ENCODE results near the gene TMEM89.

TMEM89 gene

DNA sequence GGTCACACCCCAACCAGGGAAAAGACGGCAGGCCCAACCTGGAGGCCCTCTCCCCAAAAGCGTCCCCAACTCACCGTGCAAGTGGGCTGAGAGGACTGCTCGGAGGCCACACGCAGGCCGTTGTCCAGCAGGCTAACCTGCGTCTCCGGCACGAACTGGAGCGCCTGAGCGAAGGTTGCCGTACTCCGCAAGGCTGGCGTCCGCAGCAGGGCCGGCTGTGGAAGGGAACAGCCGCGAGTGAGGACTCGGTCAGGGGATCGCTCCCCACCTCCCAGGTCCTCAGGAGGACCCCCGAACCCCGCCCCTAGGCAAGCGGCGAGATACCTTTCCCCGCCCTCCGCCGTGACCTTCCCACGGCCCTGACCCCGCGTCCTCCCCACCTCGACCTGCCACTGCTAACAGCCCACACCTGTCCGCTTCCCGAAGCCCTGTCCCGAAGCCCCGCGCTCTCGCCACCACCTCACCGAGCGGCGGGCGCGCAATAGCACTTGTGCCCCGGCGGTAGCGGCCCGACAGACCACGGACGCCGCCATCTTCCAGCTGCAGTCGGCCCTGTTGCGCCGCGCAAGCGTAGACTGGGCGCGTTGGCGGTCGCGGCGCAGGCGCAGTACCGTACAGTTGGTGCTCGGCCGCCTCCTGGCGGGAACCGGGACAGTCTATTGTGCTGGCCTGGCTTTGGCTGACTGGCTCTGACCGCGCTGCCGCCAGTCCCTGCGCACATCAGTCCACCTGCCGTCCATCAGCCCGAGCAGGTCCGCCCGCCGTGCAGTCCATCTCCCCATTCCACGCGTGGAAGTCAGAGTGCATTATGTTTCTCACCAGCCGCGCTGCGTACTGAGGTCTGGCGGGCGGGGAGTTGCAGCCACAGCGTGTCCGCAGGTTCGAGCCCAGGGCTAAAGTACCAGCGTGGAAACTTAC lies 12.2 kb downstream of the TMEM89 start, which contains the start of gene UQCRC1:
Gene UQCRC1 (minus strand): TSS at position 559 of the 918 bp plus-strand sequence. CDS start 26 bp downstream, at position 533.
- peak; percentile 80 for DNase-seq

DNA sequence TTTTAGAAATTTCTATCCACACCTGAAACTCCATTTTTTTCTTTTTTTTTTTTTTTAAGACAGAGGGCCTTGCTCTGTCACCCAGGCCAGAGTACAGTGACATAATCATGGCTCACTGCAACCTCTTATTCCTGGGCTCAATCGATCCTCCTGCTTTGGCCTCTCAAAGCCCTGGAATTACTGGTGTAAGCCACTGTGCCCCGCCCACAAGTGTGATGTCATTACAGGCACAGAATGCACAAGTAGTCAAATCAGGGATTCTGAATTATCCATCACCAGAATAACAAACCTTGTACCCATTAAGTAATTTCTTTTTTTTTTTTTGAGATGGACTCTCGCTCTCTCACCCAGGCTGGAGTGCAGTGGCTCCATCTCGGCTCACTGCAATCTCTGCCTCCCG lies 14.1 kb downstream of the TMEM89 start:
- DNase-seq = no peak

GRCh38 chr3:48601622-48601994 lies 20.0 kb downstream of the TMEM89 start:
- DNase-seq = no peak

DNA sequence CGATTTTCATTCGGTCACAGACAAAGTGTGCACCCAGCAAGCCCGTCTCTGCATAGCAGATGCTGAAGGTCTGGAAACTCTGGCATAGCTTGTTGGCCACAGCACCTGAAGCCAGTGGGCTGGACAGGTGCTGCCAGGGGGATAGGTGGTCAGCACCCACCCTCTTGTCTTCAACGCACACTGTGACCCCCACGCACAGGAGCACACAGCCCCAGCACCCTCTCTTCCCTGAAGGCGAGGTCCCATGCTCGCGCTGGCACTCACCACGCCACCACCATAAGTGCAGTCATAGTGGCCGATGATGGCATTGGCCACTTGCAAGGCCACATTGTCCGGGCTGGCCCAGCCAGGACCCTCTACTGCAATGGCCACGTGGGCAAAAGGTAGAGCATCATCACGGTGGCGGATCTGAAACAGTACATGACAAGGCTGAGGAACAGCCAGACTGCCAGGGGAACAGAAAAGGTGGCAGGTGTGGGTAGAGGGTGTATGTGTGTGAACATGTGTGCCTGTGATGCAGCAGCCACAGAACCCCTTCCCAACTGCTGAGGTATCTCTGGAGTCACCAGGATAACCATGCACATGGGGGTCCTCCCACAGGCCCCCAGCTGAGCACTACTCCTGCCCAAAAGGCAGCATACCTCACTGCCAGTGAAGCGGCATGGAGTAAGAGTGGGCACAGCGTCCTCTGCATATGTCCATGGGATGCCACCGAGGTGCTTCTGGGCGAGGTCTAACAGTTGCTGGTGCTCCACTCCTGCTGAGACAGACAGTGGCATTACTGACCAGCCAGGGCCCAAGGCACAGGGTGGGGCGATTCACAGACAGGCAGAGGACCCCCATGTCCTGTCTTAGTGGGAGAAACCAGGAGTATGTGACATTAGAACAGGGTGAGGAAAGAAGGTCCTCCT lies 20.6 kb downstream of the TMEM89 start:
- no peak for DNase-seq

DNA sequence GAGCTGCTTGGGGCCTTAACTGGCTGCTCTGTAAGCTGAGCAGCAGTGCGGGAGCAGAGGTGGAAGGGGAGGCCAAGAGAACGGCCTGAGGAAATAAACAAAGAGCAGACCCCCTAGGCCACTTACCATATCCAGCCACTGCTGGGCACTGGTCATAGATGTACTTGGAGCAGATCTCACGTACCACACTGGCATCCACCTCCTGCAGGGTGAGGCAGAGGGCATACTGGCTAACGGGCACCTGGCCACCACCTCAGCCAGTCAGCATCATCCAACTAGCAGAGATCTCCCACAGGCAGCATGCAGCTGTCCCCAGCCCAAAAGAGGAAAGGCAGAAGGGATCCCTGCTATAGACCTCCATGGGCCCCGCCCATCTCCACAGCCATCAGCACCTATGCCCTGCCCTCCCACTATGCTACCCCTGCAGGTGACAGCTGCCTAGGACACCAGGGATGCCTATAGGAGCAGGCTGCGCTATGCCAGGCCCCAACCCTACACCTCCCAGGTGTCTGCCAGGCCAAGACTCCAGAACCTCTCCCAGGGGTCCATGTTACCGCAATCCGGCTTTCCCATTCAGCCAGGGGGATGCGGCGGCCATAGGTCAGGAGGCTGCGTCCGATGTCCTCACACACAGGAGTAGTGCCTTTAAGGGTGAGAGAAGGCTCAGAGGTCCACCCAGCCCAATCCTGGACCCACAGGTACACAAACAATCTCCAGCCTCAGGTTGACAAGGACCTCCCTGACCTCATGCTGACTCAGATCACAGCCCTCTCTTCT lies 21.9 kb downstream of the TMEM89 start:
- DNase-seq = no peak

GRCh38 chr3:48599077-48599501 lies 22.5 kb downstream of the TMEM89 start:
- no peak for DNase-seq

DNA sequence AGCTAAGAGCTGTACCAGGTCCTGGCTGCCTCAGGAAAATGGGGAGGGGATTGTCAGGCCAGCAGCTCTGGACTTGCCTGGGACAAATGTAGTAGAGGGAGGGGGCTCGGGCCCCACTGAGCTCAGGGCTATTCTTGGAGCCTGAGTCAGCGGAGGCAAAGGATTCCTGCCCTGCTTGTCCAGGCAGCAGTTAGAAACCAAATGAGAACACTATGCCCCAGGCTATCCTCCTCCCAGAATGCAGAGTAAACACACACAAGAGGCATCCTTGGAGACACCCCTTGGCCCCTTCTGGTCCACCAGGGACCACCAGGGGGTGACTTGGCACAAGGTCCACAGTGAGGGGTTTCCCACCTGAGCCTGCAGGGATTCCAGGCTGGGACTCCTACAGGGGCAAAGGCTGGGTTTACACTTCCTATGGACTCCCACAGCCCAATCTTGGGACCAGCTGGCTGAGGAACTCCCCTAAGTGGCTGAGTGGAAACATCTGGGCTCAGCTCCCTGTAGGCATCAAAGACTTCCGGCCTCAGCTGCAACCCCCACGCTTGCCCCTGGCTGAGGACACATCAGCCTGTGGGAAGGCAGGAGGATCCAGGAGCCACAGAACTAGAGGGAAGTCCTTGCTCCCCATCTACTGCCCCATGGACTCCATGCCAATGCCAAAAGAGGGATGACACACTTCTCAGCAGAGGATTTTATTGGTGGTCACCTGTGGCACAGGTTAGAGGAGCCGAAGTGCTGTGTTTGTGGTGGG lies 23.1 kb downstream of the TMEM89 start:
- no peak for DNase-seq

DNA sequence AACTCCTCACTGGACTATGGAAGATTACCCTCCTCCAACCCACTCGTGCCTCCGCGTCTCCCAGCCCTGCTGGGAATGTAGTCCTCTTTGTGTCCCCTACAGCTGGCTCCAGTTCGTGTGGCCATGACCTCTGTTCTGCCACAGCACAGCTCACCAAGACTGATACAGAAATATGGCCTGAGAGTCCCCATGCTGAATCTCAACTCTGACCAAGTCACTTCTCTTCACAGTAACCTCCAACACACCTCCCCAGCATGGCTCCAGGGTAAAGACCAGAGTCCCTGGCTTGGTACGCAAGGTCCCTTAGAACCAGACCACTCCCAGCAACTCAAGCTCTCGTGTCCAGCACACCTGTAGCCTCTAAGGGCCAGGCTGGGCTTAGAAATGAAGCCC lies 24.2 kb downstream of the TMEM89 start:
- DNase-seq = no peak

DNA sequence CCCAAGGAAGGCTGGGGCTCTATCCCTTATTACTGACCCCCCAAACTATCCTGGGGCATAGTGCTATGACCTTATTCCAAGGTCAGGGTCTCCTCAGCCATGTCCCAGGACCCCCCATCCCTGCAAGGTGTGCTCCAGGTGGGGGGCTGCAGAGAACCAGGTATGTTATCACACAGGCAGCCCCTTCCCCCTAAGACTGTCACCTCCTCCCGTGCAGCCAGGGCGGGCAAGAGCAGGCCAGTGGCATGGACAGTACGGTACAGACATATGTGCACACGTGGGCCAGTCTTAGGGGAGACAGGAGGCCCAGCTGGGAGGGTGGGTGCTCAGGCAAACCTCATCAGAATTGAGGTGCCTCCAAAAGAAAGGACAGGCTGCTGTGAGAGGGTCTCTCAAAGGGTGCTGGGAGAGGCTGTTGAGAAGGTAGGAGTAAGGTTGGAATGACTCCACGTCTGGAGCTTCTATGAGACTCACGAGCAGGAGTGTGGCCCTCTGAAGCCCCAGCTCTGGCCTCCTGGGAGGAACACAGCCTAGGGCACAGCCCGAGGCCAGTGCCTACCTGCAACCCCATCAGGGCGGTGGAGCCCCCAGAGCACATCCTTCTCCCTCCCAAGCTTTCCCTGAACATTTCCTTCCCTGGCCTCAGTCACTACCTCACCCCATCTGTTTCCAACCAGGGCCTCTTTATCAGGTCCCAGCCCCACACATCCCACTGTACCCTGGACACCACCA lies 24.7 kb downstream of the TMEM89 start:
- DNase-seq = no peak

DNA sequence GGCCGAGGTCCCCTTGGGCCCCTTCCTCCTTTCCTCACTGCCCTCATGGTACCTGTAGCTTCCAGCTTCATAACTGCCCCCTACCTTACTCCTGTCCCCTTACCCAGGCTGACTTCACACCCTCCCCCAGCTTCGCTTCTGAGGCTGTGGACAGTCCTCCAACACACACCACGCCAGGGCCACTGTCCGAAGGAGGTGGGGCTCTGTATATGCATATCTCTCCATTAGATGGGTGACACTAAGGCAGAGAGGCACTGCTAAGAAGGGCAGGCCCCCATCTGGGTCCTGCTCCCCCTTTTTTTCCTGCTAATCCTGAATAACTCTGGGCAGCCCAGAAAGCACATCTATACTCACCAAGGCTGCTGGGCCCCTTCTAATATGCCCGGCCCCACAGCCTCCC lies 25.4 kb downstream of the TMEM89 start:
- DNase-seq = no peak

DNA sequence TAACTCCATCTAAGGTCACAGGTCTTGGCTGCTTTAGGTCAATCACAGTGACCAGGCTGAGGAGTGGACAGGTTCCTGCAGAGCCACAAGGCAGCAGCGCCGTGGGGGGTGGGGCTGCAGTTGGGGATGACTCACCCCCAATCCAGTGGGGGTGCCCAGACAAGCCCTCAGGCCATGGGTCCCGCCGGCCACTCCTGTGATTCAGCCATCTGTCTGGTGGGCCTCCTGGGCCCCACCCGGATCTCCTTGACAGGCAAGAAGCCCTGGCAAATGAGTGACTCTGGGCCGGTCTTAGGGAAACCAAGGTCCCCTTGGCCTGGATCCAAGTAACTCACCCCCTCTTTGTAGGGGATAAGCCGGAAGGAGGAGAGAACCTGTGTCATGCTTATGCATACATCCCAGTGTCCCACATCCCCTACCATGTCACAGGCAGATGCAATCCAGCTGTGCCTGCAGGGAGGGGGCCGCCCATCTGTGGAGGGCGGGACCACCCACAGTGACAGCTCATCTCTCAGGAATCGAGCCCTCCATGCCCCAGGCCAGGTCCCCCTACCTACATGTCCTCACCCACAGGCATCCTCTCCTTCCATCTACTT lies 25.9 kb downstream of the TMEM89 start:
- no peak for DNase-seq

DNA sequence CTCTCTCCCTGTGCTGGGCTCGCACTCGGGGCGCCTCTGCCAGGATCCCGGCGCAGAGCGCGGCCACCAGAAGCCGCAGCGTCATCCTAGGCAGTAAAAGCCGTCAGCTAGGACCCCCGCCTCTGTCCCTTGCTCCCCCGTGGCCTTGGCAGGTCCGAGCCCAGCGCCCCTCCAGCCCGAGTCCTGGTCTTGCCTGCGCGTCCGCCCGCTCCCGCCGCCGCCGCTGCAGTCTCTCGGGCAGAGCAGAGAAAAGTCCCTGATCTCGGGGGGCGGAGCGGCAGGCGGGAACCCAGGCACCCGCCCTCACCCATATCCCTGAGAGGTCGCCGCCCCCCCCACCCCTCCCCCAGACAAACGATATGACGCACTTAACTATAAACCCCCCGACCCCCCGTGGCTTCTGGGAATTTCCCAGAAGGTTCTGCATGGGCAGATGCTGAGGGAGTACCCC lies 26.5 kb downstream of the TMEM89 start, which contains the start of gene COL7A1:
Gene COL7A1 (minus strand): TSS at position 255 of the 451 bp plus-strand sequence. CDS start 170 bp downstream, at position 85.
- no peak for DNase-seq

DNA sequence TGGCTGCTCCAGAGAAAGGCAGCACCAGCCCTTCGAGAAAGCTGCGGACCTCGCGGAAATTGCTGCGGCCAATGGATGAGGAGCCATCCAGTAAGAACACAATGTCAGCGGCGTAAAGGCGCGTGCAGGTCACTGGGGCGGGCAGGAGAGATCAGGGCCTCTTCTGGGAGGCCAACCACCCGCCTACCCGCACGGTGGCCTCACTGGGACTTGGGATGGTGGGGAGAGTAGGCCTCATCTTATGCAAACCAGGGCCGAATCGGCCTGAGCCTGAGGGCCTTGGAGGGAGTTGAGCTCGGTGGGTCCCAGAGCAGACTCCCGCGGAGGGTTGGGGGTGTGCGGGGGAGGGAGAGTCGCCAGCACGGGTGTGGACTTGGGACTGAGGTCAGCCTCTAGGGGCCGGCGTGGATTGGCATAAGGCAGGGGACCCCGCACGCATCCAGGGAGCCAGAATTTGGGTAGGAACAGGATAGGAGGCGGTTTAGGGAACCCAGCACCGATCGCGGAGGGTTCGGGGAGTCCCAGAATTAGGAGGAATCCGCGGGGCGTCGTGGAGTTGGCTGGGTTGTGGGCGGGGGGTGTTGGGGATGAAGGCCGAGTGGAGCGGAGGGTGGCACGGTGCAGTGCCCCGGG lies 27.0 kb downstream of the TMEM89 start:
- DNase-seq = no peak

DNA sequence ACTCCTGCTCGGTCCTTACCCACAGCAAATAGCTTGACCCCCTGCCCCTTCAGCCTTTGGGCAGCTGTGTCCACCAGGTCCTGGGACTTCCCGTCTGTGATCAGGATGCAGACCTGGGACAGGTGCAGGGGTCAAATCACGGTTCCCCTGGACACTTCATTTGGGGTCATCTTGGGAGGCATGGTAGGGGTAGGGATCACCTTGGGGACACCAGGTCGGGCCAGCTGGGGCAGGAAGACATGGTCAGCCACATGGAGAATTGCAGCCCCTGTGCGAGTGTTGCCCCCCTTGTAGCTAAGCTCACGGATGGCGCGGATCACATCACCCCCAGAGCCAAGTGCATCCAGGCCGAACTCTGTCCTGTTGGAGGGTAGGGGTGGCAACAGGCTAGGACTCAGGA lies 28.2 kb downstream of the TMEM89 start:
- no peak for DNase-seq

DNA sequence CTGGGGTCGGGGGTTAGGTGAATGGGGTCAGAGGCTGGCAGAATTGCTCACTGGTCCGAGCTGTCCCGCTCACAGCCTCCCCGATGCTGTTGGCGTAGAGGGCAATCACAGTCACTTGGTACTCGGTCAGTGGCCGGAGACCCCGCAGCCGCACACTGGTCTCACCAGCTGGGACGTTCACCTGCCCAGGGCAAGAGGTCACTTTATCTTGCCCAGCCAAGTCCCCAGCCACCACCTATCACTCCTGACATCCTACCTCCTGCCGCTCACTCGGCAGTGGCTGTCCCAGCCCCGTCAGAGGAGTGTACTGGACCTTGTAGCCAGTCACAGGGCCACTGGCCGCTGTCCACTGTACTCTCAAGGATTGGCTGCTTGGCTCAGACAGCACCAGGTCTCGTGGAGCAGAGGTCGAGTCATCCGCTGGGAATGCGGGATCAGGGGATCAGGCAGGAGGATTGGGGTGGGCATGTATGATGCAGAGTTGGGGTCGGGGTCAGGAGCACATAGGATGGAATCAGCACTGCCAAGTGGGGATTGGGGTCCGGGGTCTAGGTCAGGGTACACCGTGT lies 29.0 kb downstream of the TMEM89 start:
- DNase-seq = no peak

DNA sequence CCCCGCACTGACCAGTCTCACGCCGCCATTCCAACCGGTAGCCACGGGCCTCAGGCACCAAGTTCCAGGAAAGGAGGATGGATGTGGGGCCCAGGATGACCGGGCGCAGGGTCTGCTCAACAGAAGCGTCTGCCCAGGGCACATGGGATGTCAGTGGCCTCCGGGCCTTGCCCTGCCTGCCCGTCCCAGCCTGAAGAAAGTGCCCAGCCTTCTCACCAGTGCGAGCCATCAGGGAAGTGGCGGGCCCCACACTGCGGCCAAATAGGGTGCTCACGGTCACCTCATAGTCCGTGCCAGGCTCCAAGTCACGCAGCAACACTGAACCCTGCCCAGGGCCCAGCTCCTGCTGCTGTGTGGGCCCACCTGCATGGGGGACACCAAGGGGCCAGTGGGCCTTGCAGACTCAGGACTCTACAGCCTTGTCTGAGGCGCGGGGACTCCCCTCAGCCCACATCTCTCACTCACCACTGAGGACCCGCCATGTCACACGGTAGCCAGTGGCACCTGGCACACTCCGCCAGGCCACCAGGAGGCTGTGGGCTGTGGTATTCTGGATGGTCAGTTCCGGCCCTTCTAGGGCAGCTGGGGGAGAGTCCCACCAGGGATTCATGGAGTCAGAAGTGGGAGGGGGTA lies 29.6 kb downstream of the TMEM89 start:
- no peak for DNase-seq

DNA sequence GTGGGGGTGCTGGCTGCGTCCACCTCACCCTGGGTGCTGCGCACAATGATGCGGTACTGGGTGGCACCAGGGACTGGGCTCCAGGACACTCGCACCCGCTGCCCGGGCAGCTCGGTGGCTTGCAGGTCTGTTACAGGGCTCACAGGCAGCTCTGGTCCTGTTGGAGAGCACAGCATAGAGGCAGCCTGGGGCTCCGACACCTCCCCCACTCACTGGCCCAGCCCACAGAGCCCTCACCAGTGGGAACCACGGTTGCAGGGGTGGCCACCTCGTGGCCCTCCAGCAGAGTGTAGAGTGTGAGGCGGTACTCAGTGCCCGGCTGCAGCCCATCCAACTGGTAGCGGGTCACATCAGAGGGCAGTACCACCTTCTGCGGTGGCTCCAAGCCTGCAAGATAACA lies 30.1 kb downstream of the TMEM89 start:
- DNase-seq = no peak

DNA sequence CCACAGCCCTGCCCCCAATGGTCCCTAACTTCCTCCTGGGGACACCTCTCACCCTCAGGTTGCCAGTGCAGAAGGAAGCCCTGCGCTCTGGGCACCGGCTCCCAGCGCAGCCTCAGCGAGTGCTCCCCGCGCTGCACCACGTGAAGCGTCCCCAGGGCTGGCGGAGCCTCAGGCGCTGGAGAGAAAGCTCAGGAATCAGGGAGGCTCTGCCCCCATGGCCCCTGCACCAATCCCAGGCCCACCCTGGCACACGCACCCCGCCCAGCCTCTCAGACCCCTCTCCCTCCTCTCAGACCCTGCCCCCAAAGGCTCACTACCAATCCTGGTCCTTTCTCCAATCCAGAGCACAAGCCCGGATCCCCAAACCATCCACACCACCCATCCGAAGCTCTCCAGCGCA lies 33.3 kb downstream of the TMEM89 start:
- DNase-seq = no peak

- DNase-seq = no peak
Observed at GRCh38 chr3:48587686-48588085, 33.9 kb downstream of the TMEM89 start.
